ENCODE data around the gene CXCL3. TPM values are rescaled to one million over a fixed set of nuclear protein-coding genes. Genes with fewer than 3 reads are reported as not detected.

The CXCL3 gene
- total RNA-seq, 4 donors from 2014 or later: 1.1 to 26.9 (median 6.7) TPM

DNA sequence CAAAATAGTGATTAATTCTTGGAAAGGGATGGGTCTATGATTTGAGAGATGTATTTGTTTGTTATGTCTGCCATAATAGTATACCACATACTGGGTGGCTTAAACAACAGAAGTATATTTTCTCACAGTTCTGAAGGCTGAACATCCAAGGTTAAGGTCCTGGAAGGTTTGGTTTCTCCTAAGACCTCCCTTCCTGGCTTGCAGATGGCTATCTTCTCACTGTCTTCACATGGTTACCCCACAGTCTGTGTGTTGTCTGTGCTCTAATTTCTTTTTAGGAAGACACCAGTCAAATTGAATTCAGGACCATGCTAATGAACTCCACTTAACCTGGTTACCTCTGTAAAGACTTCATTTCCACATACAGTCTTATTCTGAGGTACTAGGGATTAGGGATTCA is 34.9 kb upstream of the CXCL3 start:
- no peak for DNase-seq (ENCODE audit: low spot score)
- TF ChIP-seq, protein P1, sequence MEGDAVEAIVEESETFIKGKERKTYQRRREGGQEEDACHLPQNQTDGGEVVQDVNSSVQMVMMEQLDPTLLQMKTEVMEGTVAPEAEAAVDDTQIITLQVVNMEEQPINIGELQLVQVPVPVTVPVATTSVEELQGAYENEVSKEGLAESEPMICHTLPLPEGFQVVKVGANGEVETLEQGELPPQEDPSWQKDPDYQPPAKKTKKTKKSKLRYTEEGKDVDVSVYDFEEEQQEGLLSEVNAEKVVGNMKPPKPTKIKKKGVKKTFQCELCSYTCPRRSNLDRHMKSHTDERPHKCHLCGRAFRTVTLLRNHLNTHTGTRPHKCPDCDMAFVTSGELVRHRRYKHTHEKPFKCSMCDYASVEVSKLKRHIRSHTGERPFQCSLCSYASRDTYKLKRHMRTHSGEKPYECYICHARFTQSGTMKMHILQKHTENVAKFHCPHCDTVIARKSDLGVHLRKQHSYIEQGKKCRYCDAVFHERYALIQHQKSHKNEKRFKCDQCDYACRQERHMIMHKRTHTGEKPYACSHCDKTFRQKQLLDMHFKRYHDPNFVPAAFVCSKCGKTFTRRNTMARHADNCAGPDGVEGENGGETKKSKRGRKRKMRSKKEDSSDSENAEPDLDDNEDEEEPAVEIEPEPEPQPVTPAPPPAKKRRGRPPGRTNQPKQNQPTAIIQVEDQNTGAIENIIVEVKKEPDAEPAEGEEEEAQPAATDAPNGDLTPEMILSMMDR (IDR thresholded peaks at IDR 0.05): no peak
- no peak for ATAC-seq (ENCODE audit: low FRiP score)

- no peak for DNase-seq (ENCODE audit: low spot score)
- no peak for ATAC-seq (ENCODE audit: low FRiP score)
- TF ChIP-seq, protein P1 (IDR thresholded peaks at IDR 0.05): no peak
Measured at GRCh38 chr4:74072739-74073138, 34.2 kb upstream of the CXCL3 start.

- ATAC-seq (ENCODE audit: low FRiP score) (no peak), DNase-seq (ENCODE audit: low spot score) (no peak)
- TF ChIP-seq, protein P1 (IDR thresholded peaks at IDR 0.05): no peak
Measured at GRCh38 chr4:74067586-74067985, 29.1 kb upstream of the CXCL3 start.

DNA sequence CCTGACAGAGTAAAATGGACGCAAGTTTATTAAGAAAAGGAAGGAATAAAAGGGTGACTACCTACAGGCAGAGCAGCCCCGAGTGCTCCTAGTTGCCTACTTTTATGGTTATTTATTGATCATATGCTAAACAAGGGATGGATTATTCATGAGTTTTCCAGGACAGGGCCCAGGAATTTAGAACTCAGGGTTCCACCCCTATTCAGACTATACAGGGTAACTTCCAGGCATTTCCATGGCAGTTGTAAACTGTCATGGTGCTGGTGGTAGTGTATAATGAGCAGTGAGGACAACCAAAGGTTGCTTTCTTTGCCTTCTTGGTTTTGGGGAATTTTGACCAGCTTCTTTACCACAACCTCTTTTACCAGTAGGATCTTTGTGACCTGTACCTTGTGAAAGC is 27.7 kb upstream of the CXCL3 start:
- TF ChIP-seq, protein P1 (IDR thresholded peaks at IDR 0.05): no peak
- DNase-seq (ENCODE audit: low spot score) (no peak), ATAC-seq (ENCODE audit: low FRiP score) (no peak)

- ATAC-seq (ENCODE audit: low FRiP score) (no peak), DNase-seq (ENCODE audit: low spot score) (no peak)
Measured at GRCh38 chr4:74065115-74065642, 26.7 kb upstream of the CXCL3 start.

DNA sequence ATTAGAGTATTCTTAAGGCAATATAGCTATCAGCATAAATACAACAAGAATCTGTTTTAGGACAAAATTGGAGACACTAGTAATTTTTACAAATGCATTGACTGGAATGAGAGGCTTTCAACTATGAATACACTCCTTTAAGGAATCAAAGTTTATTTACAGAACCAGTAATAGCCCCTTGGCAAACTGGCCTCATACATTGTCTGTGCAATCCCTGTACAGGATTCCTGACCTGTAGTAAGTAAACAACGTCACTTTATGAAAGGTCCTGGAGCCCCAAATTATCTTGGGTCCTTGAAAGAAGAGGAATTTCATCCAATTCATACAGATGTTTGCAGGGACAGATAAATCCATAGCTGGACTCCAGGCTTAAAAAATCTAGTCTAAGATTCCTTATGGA is 25.4 kb upstream of the CXCL3 start:
- no peak for DNase-seq (ENCODE audit: low spot score)
- ATAC-seq (ENCODE audit: low FRiP score): no peak

More at GRCh38 chr4:74065115-74065642, 26.7 kb upstream of the CXCL3 start:
- TF ChIP-seq, protein P1 (IDR thresholded peaks at IDR 0.05): no peak

GRCh38 chr4:74062953-74063352 is 24.5 kb upstream of the CXCL3 start:
- no peak for DNase-seq (ENCODE audit: low spot score)
- TF ChIP-seq, protein P1 (IDR thresholded peaks at IDR 0.05): no peak

More for the DNA sequence above, 25.4 kb upstream of the CXCL3 start:
- TF ChIP-seq, protein P1 (IDR thresholded peaks at IDR 0.05): no peak

More at GRCh38 chr4:74062953-74063352, 24.5 kb upstream of the CXCL3 start:
- ATAC-seq (ENCODE audit: low FRiP score): no peak
